Dermis blood vessel endothelial cell (primary cell): ENCODE results near the gene NDRG4. TPM values are rescaled to one million over a fixed set of nuclear protein-coding genes. Genes with fewer than 3 reads are reported as not detected.
A peak's percentile ranks its signal among the peaks of the same experiment; 100 is the strongest.

ENCODE experiments used
- DNase-seq: peaks from one replicate; pipeline ENCODE4 v3.0.0; 2010
- total RNA-seq: library from RNA; depleted of rRNA; stranded (reverse); fragments of >200 nt; gene quantifications from 2 replicates; pipeline ENCODE4 v1.2.3, GENCODE V29; 2014

NDRG4 gene
- 62.6 and 89.0 TPM in 2 replicates for total RNA-seq

- peak; percentile 81 for DNase-seq
These were observed at the start of gene NDRG4 for GRCh38 chr16:58499615-58500351. Gene NDRG4, plus strand, starts transcription at chr16:58500143. Its CDS starts 106 bp downstream, at chr16:58500249.

GRCh38 chr16:58450590-58450989 is 49.4 kb upstream of the NDRG4 start:
- no peak for DNase-seq

GRCh38 chr16:58451265-58451689 is 48.7 kb upstream of the NDRG4 start:
- no peak for DNase-seq

GRCh38 chr16:58451945-58452401 is 48.0 kb upstream of the NDRG4 start:
- DNase-seq, result peak; percentile 53

- no peak for DNase-seq
These were observed 47.3 kb upstream of the NDRG4 start for GRCh38 chr16:58452640-58453039.

- DNase-seq, result no peak
These were observed 45.8 kb upstream of the NDRG4 start for GRCh38 chr16:58454178-58454577.

- DNase-seq, result no peak
These were observed 45.1 kb upstream of the NDRG4 start for GRCh38 chr16:58454856-58455255.

- DNase-seq, result peak; percentile 62
These were observed 44.2 kb upstream of the NDRG4 start for GRCh38 chr16:58455750-58456149.

- peak; percentile 95 for DNase-seq
These were observed 43.8 kb upstream of the NDRG4 start for GRCh38 chr16:58456193-58456592.

- no peak for DNase-seq
These were observed 41.2 kb upstream of the NDRG4 start for GRCh38 chr16:58458606-58459343.

- DNase-seq, result peak; percentile 88
These were observed 40.4 kb upstream of the NDRG4 start for GRCh38 chr16:58459344-58460218.

GRCh38 chr16:58460219-58460610 is 39.7 kb upstream of the NDRG4 start:
- no peak for DNase-seq

- no peak for DNase-seq
These were observed 38.9 kb upstream of the NDRG4 start for GRCh38 chr16:58461056-58461455.

- no peak for DNase-seq
These were observed 38.3 kb upstream of the NDRG4 start for GRCh38 chr16:58461640-58462039.

GRCh38 chr16:58462089-58462488 is 37.9 kb upstream of the NDRG4 start:
- DNase-seq, result no peak

GRCh38 chr16:58462499-58462996 is 37.4 kb upstream of the NDRG4 start:
- DNase-seq, result no peak

GRCh38 chr16:58462997-58463941 is 36.7 kb upstream of the NDRG4 start:
- DNase-seq, result peak; percentile 42

- peak; percentile 47 for DNase-seq
These were observed 35.7 kb upstream of the NDRG4 start for GRCh38 chr16:58464047-58464915.

GRCh38 chr16:58464916-58465731 is 34.8 kb upstream of the NDRG4 start:
- peak; percentile 60 for DNase-seq

GRCh38 chr16:58465817-58466216 is 34.1 kb upstream of the NDRG4 start:
- no peak for DNase-seq
